Colonic mucosa (tissue), 4 donors: Measurements from ENCODE around the gene RAB11FIP3. TPM values are rescaled to one million over a fixed set of nuclear protein-coding genes. Genes with fewer than 3 reads are reported as not detected.
"Not testable (repeated sequence)": the region's sequence is repeated elsewhere in the genome, so short reads cannot be mapped to it uniquely, and the experiment has no call there.

Experiments
- DNase-seq: peaks from one replicate; pipeline ENCODE4 v3.0.0-alpha.2; 2020
- H3K27ac ChIP-seq: fragments of 200-600 bp; one replicate; pipeline ENCODE4 v1.8.0; 2021
- H3K27me3 ChIP-seq: fragments of 200-600 bp; one replicate; pipeline ENCODE4 v1.8.0; 2021
- H3K36me3 ChIP-seq: fragments of 200-600 bp; one replicate; pipeline ENCODE4 v1.8.0; 2021
- H3K4me1 ChIP-seq: fragments of 200-600 bp; one replicate; pipeline ENCODE4 v1.8.0; 2021; ENCODE audit warnings: mild to moderate bottlenecking
- H3K4me3 ChIP-seq: fragments of 200-600 bp; one replicate; pipeline ENCODE4 v1.8.0; 2021
- H3K9ac ChIP-seq, 2 donors: one replicate each; pipeline ENCODE4 v1.7.0; 2013; ENCODE audit warnings: control low read depth in 2 of 2, low read depth in 2 of 2, low read length in 2 of 2
- H3K9me3 ChIP-seq: fragments of 200-600 bp; one replicate; pipeline ENCODE4 v1.8.0; 2021
- intact Hi-C: fragments of 100-400 bp; cut with DNase I; formaldehyde crosslinking; loops from one replicate; pipeline ENCODE4 v1.14.1; 2022
- total RNA-seq, 2 donors: library from RNA; stranded (reverse); fragmentation: NEBNext Ultra II Directional in 1 of 2; extraction: Animal tissue kit (Norgen Biotek cat#: 25700) in 1 of 2; gene quantifications; one replicate each; pipeline ENCODE4 v1.2.1, GENCODE V29; 2021
- TF ChIP-seq, protein P1 (sequence below): fragments of 200-600 bp; IDR thresholded peaks from one replicate; pipeline ENCODE4 v1.8.0; 2022; ENCODE audit warnings: antibody characterized with exemption, mild to moderate bottlenecking
- donor health status: healthy.
- donor health status: DM: no; HTN: no; CAD: no.
- donor health status: DM: no; HTN: no; CAD: no.

The RAB11FIP3 gene
- total RNA-seq, 2 donors from 2014 or later = 20.9 to 22.3 TPM

DNA sequence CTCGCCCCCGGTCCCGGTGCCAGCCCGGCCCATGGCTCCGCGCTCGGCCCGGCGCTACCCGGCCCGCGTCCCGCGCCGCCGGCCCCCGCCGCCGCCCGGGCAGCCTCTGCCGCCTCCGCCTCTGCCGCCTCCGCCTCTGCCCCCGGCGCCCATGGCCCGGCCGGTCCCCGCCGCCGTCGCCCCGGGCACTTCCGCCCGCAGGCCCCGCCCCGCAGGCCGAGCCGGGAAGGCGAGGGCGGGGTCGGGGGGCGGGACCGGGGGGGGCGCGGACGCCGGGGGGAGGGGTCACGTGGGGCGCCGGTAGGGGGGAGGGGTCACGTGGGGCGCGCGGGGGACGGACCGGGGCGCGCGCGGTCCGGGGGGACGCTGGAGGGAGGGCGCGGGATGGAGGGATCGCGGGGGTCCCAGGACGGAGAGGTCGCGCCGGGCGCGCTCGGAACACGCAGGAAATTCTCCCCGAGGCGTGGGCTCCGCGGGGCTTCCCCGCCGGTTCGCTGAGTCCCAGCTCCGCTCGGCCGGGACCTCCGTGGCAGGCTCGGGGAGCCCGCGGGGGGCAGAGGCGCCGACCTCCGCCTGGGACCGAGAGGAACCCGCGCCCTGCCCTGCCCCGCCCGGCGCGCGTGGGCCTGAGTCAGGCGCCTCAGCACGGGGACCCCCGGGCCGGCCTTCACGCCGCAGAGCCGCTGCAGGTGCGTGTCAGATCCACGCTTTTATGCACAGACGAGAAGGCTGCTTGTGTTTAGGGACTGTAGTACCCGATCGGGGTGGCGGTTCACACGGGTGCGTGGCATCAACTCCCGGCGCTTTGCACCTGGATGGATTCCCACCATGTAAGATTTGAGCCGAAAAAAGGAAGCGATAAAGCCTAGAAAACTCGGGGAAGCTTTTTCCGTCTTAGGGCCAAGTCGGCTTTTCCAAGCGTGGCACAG lies 43.4 kb upstream of the RAB11FIP3 start, which contains the start of gene PGAP6:
Gene PGAP6 (minus strand): TSS at position 190 of the 929 bp plus-strand sequence. CDS start 157 bp downstream, at position 33.
- Histone ChIP-seq H3K36me3 (no peaks in the 10 kb centered on the region), H3K4me3 (peak within 1 kb of the TSS; percentile 98), H3K9me3 (no peaks in the 10 kb centered on the region), H3K4me1 (peaks cover 19% of the 10 kb centered on the region), H3K27me3 (no peaks in the 10 kb centered on the region), H3K27ac (peak within 1 kb of the TSS; percentile 85), H3K9ac (peak within 1 kb of the TSS; percentile 89 to 96)
- peak; percentile 63 for DNase-seq
- TF ChIP-seq, protein P1, sequence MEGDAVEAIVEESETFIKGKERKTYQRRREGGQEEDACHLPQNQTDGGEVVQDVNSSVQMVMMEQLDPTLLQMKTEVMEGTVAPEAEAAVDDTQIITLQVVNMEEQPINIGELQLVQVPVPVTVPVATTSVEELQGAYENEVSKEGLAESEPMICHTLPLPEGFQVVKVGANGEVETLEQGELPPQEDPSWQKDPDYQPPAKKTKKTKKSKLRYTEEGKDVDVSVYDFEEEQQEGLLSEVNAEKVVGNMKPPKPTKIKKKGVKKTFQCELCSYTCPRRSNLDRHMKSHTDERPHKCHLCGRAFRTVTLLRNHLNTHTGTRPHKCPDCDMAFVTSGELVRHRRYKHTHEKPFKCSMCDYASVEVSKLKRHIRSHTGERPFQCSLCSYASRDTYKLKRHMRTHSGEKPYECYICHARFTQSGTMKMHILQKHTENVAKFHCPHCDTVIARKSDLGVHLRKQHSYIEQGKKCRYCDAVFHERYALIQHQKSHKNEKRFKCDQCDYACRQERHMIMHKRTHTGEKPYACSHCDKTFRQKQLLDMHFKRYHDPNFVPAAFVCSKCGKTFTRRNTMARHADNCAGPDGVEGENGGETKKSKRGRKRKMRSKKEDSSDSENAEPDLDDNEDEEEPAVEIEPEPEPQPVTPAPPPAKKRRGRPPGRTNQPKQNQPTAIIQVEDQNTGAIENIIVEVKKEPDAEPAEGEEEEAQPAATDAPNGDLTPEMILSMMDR = no peak
- intact Hi-C loops = loop anchor here (10.0 kb wide), 1 partner anchor 103 kb away; no protein-coding TSS in a partner anchor

DNA sequence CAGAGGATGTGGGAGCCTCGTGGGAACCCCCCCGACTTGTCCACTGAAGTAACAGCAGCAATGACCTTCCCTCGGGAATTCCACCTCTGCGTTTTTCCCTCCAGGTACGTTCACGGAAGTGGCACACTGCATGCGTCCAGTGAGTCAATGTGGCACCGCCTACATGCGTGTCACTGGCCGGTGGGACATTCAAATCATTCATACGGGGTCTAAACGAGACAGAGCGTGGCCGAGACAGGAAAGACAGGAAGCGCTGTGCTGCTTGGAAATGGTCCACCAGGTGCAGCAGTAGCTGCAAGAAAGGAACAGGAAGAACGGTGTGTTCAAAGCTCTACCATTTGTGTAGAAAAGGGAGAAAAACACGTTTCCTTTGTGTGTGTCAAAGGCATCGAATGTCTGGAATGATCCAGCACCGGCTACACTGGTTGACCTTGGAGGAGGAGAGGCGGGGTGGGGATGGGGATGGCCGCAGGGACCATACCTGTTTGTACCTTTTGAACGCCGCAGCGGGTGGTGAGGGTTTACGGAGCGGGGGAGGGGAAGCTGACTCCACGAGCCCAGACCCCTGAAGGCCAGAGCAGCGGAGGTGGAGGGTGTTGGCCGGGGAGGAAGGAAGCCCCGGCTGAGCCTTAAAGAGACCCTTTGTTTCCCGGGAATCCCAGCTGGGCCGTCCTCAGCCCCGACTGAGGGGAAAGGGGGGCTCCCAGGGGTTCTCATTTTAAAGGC lies 42.0 kb upstream of the RAB11FIP3 start:
- DNase-seq = peak; percentile 82
- Histone ChIP-seq H3K27ac (peak overlapping the region; percentile 85), H3K9ac (peak overlapping the region; percentile 19 to 89), H3K9me3 (no peaks in the 10 kb centered on the region), H3K4me3 (peak overlapping the region; percentile 95), H3K36me3 (no peaks in the 10 kb centered on the region), H3K4me1 (peaks cover 19% of the 10 kb centered on the region), H3K27me3 (no peaks in the 10 kb centered on the region)
- intact Hi-C loops = loop anchor here (10.0 kb wide), 1 partner anchor 101 kb away; no protein-coding TSS in a partner anchor
- TF ChIP-seq, protein P1 = no peak

DNA sequence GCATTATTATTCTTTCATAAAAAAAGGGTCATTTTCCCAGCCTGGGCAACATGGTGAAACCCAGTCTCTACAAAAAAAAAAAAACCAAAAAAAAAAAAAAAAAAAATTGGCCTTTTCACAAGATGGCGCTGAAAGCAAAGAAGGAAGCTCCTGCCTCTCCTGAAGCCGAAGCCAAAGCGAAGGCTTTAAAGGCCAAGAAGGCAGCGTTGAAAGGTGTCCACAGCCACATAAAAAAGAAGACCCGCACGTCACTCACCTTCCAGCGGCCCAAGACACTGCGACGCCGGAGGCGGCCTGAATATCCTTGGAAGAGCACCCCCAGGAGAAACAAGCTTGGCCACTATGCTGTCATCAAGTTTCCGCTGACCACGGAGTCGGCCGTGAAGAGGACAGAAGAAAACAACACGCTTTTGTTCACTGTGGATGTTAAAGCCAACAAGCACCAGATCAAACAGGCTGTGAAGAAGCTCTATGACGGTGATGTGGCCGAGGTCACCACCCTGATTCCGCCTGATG lies 38.8 kb upstream of the RAB11FIP3 start:
- no peak overlapping the region for H3K27ac ChIP-seq
- no peak overlapping the region for H3K9ac ChIP-seq
- intact Hi-C loops = loop anchor here (10.0 kb wide), 1 partner anchor 98 kb away; no protein-coding TSS in a partner anchor
- H3K36me3 ChIP-seq = no peaks in the 10 kb centered on the region
- no peaks in the 10 kb centered on the region for H3K9me3 ChIP-seq
- TF ChIP-seq, protein P1 = no peak
- DNase-seq = no peak
- H3K4me3 ChIP-seq = no peak overlapping the region
- no peaks in the 10 kb centered on the region for H3K27me3 ChIP-seq
- H3K4me1 ChIP-seq = peaks cover 4% of the 10 kb centered on the region

DNA sequence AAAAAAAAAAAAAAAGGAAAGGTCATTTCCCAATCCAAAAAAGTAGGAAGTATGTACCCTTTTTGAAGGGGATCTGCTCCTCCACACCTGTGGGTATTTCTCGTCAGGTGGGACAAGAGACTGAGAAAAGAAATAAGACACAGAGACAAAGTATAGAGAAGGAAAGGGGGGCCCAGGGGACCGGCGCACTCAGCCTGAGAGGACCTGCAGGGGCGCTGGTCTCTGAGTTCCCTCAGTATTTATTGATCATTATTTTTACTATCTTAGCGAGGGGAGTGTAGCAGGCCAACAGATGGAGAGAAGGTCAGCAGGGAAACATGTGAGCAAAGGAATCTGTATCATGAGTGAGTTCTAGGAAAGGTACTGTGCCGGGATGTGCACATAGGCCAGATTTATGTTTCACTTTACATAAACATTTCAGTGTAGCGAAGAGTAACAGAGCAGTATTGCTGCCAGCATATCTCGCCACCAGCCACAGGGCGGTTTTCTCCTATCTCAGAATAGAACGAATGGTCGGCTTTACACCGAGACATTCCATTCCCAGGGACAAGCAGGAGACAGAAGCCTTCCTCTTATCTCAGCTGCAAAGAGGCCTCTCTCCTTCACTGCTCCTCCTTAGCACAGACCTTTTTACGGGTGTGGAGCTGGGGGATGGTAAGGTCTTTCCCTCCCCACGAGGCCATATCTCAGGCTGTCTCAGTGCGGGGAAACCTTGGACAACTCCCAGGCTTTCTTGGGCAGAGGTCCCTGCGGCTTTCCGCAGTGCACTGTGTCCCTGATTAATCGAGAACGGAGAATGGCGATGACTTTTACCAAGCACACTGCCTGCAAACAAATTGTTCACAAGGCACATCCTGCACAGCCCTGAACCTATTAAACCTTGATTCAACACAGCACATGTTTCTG lies 37.4 kb upstream of the RAB11FIP3 start:
- H3K27me3 ChIP-seq, H3K27ac ChIP-seq, H3K9ac ChIP-seq, H3K9me3 ChIP-seq, H3K4me3 ChIP-seq, H3K36me3 ChIP-seq, DNase-seq, H3K4me1 ChIP-seq: not testable (repeated sequence)
- intact Hi-C loops = loop anchor here (10.0 kb wide), 1 partner anchor 97 kb away; no protein-coding TSS in a partner anchor

DNA sequence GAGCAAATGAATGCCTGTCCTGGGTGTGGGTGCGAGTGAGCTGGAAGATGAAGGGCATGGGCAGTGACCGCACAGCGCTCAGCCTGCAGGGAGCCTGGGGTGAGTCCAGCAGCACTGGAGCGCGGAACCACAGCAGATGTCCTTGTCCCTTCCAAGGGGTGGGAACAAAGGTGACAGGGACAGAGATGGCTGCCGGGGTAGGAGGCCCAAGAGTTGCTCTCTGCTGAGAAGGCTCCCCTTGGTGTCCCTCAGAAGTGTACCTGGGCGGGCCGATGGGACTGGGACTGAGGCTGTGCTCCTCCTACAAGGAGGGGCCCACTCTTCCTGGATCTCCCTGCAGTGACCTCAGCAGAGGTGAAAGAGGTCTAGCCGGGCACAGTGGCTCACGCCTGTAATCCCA lies 36.1 kb upstream of the RAB11FIP3 start:
- no peaks in the 10 kb centered on the region for H3K36me3 ChIP-seq
- H3K9me3 ChIP-seq = no peaks in the 10 kb centered on the region
- DNase-seq = no peak
- no peak overlapping the region for H3K27ac ChIP-seq
- TF ChIP-seq, protein P1 = no peak
- intact Hi-C loops = loop anchor here (10.0 kb wide), 1 partner anchor 95 kb away; no protein-coding TSS in a partner anchor
- H3K4me3 ChIP-seq = no peak overlapping the region
- no peak overlapping the region for H3K9ac ChIP-seq
- H3K27me3 ChIP-seq = no peaks in the 10 kb centered on the region
- H3K4me1 ChIP-seq = no peaks in the 10 kb centered on the region
